Calu3 (cell line): ENCODE measurements around the gene RAD23A. TPM values are rescaled to one million over a fixed set of nuclear protein-coding genes. Genes with fewer than 3 reads are reported as not detected.

Experiments
- Bru-seq: library from RNA; stranded (reverse); fragments of 400-500 nt; gene quantifications from one replicate; lab custom pipeline; 2021; lab: Mats Ljungman, UMichigan
- BruChase-seq, 2 experiments: library from RNA; stranded (reverse); fragments of 400-500 nt; gene quantifications; one replicate each; lab custom pipeline; 2021; lab: Mats Ljungman, UMichigan
- BruUV-seq: library from RNA; stranded (reverse); fragments of 400-500 nt; replicated peaks from 2 replicates; lab custom pipeline; 2021; lab: Mats Ljungman, UMichigan
- CTCF ChIA-PET: fragments of 300-600 bp; sonication (Branson Sonifier 250); formaldehyde crosslinking; loops from one replicate; lab custom pipeline; 2022; ENCODE audit warnings: antibody characterized with exemption; lab: Charles Lee
- DNase-seq: peaks from one replicate; pipeline ENCODE4 v3.0.0; 2022
- H3K27ac Mint-ChIP-seq: one replicate; pipeline ENCODE4 v1.8.0; 2022; ENCODE audit warnings: mixed read lengths; ENCODE audit not compliant: unreplicated experiment
- H3K27me3 Mint-ChIP-seq: one replicate; pipeline ENCODE4 v1.8.0; 2022; ENCODE audit warnings: mixed read lengths; ENCODE audit not compliant: unreplicated experiment
- H3K36me3 Mint-ChIP-seq: one replicate; pipeline ENCODE4 v1.8.0; 2022; ENCODE audit warnings: mild to moderate bottlenecking, moderate library complexity, mixed read lengths; ENCODE audit not compliant: insufficient read depth, unreplicated experiment
- H3K4me1 Mint-ChIP-seq: one replicate; pipeline ENCODE4 v1.8.0; 2022; ENCODE audit warnings: mild to moderate bottlenecking, low read depth, mixed read lengths; ENCODE audit not compliant: unreplicated experiment
- H3K4me3 Mint-ChIP-seq: one replicate; pipeline ENCODE4 v1.8.0; 2022; ENCODE audit warnings: mild to moderate bottlenecking, low read depth, moderate library complexity, mixed read lengths; ENCODE audit not compliant: unreplicated experiment
- H3K9me3 Mint-ChIP-seq: one replicate; pipeline ENCODE4 v1.8.0; 2022; ENCODE audit warnings: low read depth, mixed read lengths; ENCODE audit not compliant: unreplicated experiment
- CTCF ChIP-seq: fragments of 200-600 bp; IDR thresholded peaks from one replicate; pipeline ENCODE4 v1.8.0; 2022; ENCODE audit warnings: antibody characterized with exemption; ENCODE audit not compliant: unreplicated experiment
- intact Hi-C: fragments of 100-400 bp; cut with micrococcal nuclease; formaldehyde crosslinking; loops from one replicate; pipeline ENCODE4 v1.10.0; 2022; ENCODE audit not compliant: unreplicated experiment
- long read RNA-seq: library from polyadenylated mRNA; stranded (forward); transcript quantifications from one replicate; pipeline ENCODE4 v2.0.0, GENCODE V29; 2022
- total RNA-seq: library from RNA; stranded (reverse); gene quantifications from 2 replicates; pipeline ENCODE4 v1.2.3, GENCODE V29; 2022

The RAD23A gene
- total RNA-seq (101 and 110 TPM in 2 replicates), Bru-seq, nascent RNA (percentile 83 among the genes with signal in this experiment), BruChase-seq, experiment 1, labeled RNA remaining after a 6-hour chase (percentile 95 among the genes with signal in this experiment), BruChase-seq, experiment 2, labeled RNA remaining after a 2-hour chase (percentile 90 among the genes with signal in this experiment)
- long read RNA-seq, transcript RAD23A-203 (9 exons, 1,746 nt) = minor isoform, 61 of 155 reads
- long read RNA-seq, transcript RAD23A-201 (9 exons, 1,736 nt) = major isoform, 66 of 155 reads
- long read RNA-seq, partial matches to known transcripts = 6 of 155 reads
- long read RNA-seq, other reads (novel, unspliced or antisense) = 20 of 155 reads

GRCh38 chr19:12945479-12946091 lies at the start of gene RAD23A:
TSS of gene RAD23A (plus strand) at chr19:12945862. CDS start at chr19:12945949, 87 bp downstream.
- TF ChIP-seq CTCF = no peak
- Mint-ChIP-seq H3K27me3 (no peaks in the 10 kb centered on the region), H3K9me3 (no peaks in the 10 kb centered on the region), H3K27ac (peak within 1 kb of the TSS; percentile 96), H3K4me3 (peak within 1 kb of the TSS; percentile 79), H3K4me1 (peaks cover 9% of the 10 kb centered on the region), H3K36me3 (peaks cover 91% of the 10 kb centered on the region)
- intact Hi-C loops = no loop called here
- peak; percentile 95 for DNase-seq
- no TSS peak for BruUV-seq
- CTCF ChIA-PET = no interaction called here

GRCh38 chr19:12896460-12896859 lies 49.2 kb upstream of the RAD23A start:
- TF ChIP-seq CTCF = no peak
- Mint-ChIP-seq H3K27ac (no peak overlapping the region), H3K4me1 (peaks cover 7% of the 10 kb centered on the region), H3K36me3 (peaks cover 17% of the 10 kb centered on the region), H3K27me3 (no peaks in the 10 kb centered on the region), H3K9me3 (no peaks in the 10 kb centered on the region), H3K4me3 (no peak overlapping the region)
- intact Hi-C loops = no loop called here
- CTCF ChIA-PET = no interaction called here
- no peak for DNase-seq
- no TSS peak for BruUV-seq

GRCh38 chr19:12899891-12900518 lies 45.7 kb upstream of the RAD23A start:
- intact Hi-C loops = no loop called here
- Mint-ChIP-seq H3K4me1 (no peaks in the 10 kb centered on the region), H3K27me3 (no peaks in the 10 kb centered on the region), H3K27ac (no peak overlapping the region), H3K9me3 (no peaks in the 10 kb centered on the region), H3K4me3 (no peak overlapping the region), H3K36me3 (peaks cover 5% of the 10 kb centered on the region)
- DNase-seq = no peak
- no TSS peak for BruUV-seq
- TF ChIP-seq CTCF = no peak
- CTCF ChIA-PET = no interaction called here

- Mint-ChIP-seq H3K4me3 (no peak overlapping the region), H3K27me3 (no peaks in the 10 kb centered on the region), H3K9me3 (no peaks in the 10 kb centered on the region), H3K4me1 (peaks cover 7% of the 10 kb centered on the region), H3K36me3 (no peaks in the 10 kb centered on the region), H3K27ac (no peak overlapping the region)
- CTCF ChIA-PET = interaction anchor here (0.6 kb wide), 1 partner anchor 289 kb away, joined by 3 read pairs; no protein-coding TSS in a partner anchor
- intact Hi-C loops = no loop called here
- TF ChIP-seq CTCF = no peak
- peak; percentile 31 for DNase-seq
- BruUV-seq = no TSS peak
Measured at GRCh38 chr19:12907166-12907565, 38.5 kb upstream of the RAD23A start.
